HG03095 (cell line): Measurements from ENCODE around the gene KCTD14.
"Not testable (repeated sequence)": the region's sequence is repeated elsewhere in the genome, so short reads cannot be mapped to it uniquely, and the experiment has no call there.

ENCODE experiments used
- ATAC-seq: cut with Tn5 transposase; IDR thresholded peaks from one replicate; pipeline ENCODE4 v1.9.1; 2021; ENCODE audit warnings: moderate library complexity; ENCODE audit not compliant: unreplicated experiment

The KCTD14 gene

GRCh38 chr11:78022397-78023396 lies at the start of gene KCTD14:
TSS of gene KCTD14 (minus strand) at chr11:78023276. CDS start at chr11:78023249, 27 bp downstream.
- no peak for ATAC-seq

- ATAC-seq: no peak
Observed at GRCh38 chr11:78072455-78072854, 49.4 kb upstream of the KCTD14 start.

GRCh38 chr11:78071717-78072116 lies 48.6 kb upstream of the KCTD14 start:
- no peak for ATAC-seq

GRCh38 chr11:78070621-78071020 lies 47.5 kb upstream of the KCTD14 start:
- no peak for ATAC-seq

GRCh38 chr11:78069465-78069864 lies 46.4 kb upstream of the KCTD14 start:
- ATAC-seq: no peak

GRCh38 chr11:78067704-78068103 lies 44.6 kb upstream of the KCTD14 start:
- no peak for ATAC-seq

GRCh38 chr11:78066471-78066870 lies 43.4 kb upstream of the KCTD14 start:
- ATAC-seq: no peak

GRCh38 chr11:78065203-78065602 lies 42.1 kb upstream of the KCTD14 start:
- no peak for ATAC-seq

GRCh38 chr11:78063440-78064181 lies 40.5 kb upstream of the KCTD14 start, which contains the start of gene THRSP:
TSS of gene THRSP (plus strand) at chr11:78063861. CDS start at chr11:78063882, 21 bp downstream.
- no peak for ATAC-seq

- no peak for ATAC-seq
Observed at GRCh38 chr11:78062671-78063070, 39.6 kb upstream of the KCTD14 start.

- no peak for ATAC-seq
Observed at GRCh38 chr11:78061921-78062311, 38.8 kb upstream of the KCTD14 start.

GRCh38 chr11:78061088-78061920 lies 38.2 kb upstream of the KCTD14 start:
- no peak for ATAC-seq

GRCh38 chr11:78060533-78060932 lies 37.5 kb upstream of the KCTD14 start:
- no peak for ATAC-seq

GRCh38 chr11:78059749-78060328 lies 36.8 kb upstream of the KCTD14 start:
- not testable (repeated sequence) for ATAC-seq

GRCh38 chr11:78057462-78058055 lies 34.5 kb upstream of the KCTD14 start:
- ATAC-seq: no peak

- ATAC-seq: no peak
Observed at GRCh38 chr11:78056093-78056492, 33.0 kb upstream of the KCTD14 start.

GRCh38 chr11:78054971-78055370 lies 31.9 kb upstream of the KCTD14 start:
- no peak for ATAC-seq

GRCh38 chr11:78050964-78051831 lies 28.1 kb upstream of the KCTD14 start:
- no peak for ATAC-seq

- ATAC-seq: no peak
Observed at GRCh38 chr11:78049348-78049747, 26.3 kb upstream of the KCTD14 start.
